Urothelium cell line (cell line): ENCODE measurements around the gene SLC5A11.

ENCODE experiments used
- DNase-seq: peaks from one replicate; pipeline ENCODE4 v3.0.0; 2011; ENCODE audit warnings: low spot score, mixed read lengths
- FAIRE-seq: peaks from 2 replicates; lab custom pipeline; 2011; peaks lifted over from hg19 to GRCh38; lab: Jason Lieb, UNC

SLC5A11 gene

DNA sequence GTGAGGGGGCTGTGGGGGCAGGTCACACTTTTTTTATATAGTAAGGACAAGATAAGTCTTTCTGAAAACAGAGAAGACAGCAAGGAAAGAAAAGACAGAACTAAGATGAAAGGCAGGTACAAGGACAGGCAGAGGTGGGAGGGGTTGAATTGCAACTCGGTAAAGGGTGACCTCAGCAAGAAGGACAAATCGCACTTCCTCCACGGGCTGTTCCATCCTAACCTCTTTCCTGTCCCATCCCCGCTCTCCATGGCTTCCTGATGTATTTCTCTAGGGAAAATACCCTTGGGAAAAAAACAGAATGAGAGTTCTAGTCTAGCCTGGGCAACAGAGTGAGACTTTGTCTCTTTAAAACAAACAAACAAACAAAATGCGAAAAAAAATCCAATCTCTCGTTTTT lies 112.1 kb downstream of the SLC5A11 start:
- no peak for FAIRE-seq

More for the DNA sequence above, 112.1 kb downstream of the SLC5A11 start:
- DNase-seq: no peak
